Measurements from ENCODE around the gene MAP3K8. TPM values are rescaled to one million over a fixed set of nuclear protein-coding genes. Genes with fewer than 3 reads are reported as not detected.
A peak's percentile ranks its signal among the peaks of the same experiment; 100 is the strongest.

MAP3K8 gene
- total RNA-seq, 4 donors from 2014 or later = 44.7 to 74.1 (median 56.2) TPM

- no peaks in the 10 kb centered on the region for H3K36me3 ChIP-seq
- TF ChIP-seq CTCF (IDR thresholded peaks at IDR 0.05) = no peak
- no peak for TF ChIP-seq POLR2A (IDR thresholded peaks at IDR 0.05)
- TF ChIP-seq EP300 (IDR thresholded peaks at IDR 0.05) = no peak
- 89% methylated on average over 10 of the region's 10 CpGs for WGBS, 2 donors
- H3K27me3 ChIP-seq = no peaks in the 10 kb centered on the region
- H3K27ac ChIP-seq = no peak overlapping the region
- no peak for DNase-seq (ENCODE audit: low spot score in 2 of 2)
- peaks cover 0 to 20% (median 7%) of the 10 kb centered on the region in 4 donors for H3K4me1 ChIP-seq
- no peak overlapping the region for H3K4me3 ChIP-seq
- H3K9me3 ChIP-seq = no peaks in the 10 kb centered on the region
Measured at GRCh38 chr10:30503700-30504266, 69.8 kb downstream of the MAP3K8 start.

DNA sequence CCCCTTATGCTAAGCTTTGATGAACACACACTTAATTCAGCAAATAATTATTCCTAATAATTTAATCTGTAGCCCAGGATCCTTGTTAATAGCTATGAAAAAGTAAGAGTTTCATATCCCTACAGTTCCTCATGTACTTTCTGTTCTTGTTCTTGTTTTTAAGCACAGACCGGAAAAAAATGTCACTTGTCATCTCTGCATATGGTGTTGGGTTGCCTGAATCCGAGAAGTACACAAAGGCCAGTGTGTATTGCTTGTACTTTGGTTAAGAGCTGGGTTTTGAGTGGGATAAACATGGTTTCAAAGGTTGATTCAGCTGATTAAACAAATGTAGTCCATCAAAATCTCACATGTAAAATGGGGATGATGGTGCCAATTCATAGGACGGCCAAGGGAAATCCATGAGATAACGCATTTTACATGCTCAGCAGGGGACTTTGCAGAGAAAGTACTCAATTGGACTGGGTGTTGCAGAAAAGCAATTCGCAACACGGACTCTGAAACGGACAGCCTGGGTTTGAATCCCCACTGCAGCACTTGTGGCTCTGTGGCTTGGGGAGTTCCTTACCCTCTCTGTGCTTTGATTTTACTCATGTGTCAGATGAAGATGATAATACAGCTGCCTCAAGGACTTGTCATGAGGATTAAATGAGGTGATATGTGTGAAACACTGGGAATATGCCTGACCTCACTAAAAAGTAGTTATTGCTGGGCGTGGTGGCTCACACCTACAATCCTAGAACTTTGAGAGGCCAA lies 71.7 kb downstream of the MAP3K8 start:
- H3K36me3 ChIP-seq = no peaks in the 10 kb centered on the region
- 64 to 70% methylated on average over 8 of the region's 8 CpGs for WGBS, 2 donors
- H3K27ac ChIP-seq = peak overlapping the region in 3 of 4 donors; percentile 42 to 72 (median 54)
- no peak overlapping the region for H3K4me3 ChIP-seq
- no peaks in the 10 kb centered on the region for H3K27me3 ChIP-seq
- H3K4me1 ChIP-seq = peaks cover 0 to 28% (median 7%) of the 10 kb centered on the region in 4 donors
- TF ChIP-seq CTCF (IDR thresholded peaks at IDR 0.05) (no peak), POLR2A (IDR thresholded peaks at IDR 0.05) (no peak), EP300 (IDR thresholded peaks at IDR 0.05) (peak in 1 of 2 donors; percentile 70)
- H3K9me3 ChIP-seq = no peaks in the 10 kb centered on the region
- no peak for DNase-seq (ENCODE audit: low spot score in 2 of 2)

DNA sequence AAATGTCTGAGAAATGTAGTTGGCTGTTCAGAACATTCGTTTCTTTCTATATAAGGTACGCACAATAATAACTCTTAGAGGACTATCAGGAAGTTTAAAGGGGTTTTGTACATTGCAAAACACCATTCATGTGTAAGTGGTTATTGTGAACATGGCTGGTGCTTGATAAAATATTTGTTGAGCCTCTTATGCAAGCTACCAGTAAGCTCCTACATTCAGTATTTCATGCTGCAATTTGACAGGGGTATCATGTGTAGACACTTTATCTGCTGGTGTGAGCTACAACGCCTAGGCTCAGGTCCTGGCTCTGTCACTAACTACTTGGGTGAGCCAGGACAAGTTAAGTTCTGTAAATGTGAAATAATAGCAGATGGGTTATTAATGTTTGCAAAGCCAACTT lies 75.5 kb downstream of the MAP3K8 start:
- no peak for TF ChIP-seq EP300 (IDR thresholded peaks at IDR 0.05)
- TF ChIP-seq CTCF (IDR thresholded peaks at IDR 0.05) = no peak
- no peak for TF ChIP-seq POLR2A (IDR thresholded peaks at IDR 0.05)

GRCh38 chr10:30510184-30510931 lies 76.4 kb downstream of the MAP3K8 start:
- no peaks in the 10 kb centered on the region for H3K36me3 ChIP-seq
- no peaks in the 10 kb centered on the region for H3K9me3 ChIP-seq
- no peaks in the 10 kb centered on the region for H3K27me3 ChIP-seq
- peak in 1 of 2 donors; percentile 49 for DNase-seq (ENCODE audit: low spot score in 2 of 2)
- 58 to 62% methylated on average over 8 of the region's 8 CpGs for WGBS, 2 donors
- peaks cover 0 to 12% (median 5%) of the 10 kb centered on the region in 4 donors for H3K4me1 ChIP-seq
- peak overlapping the region in 2 of 4 donors; percentile 45 to 63 for H3K27ac ChIP-seq
- H3K4me3 ChIP-seq = no peak overlapping the region
- TF ChIP-seq CTCF (IDR thresholded peaks at IDR 0.05) (no peak), EP300 (IDR thresholded peaks at IDR 0.05) (peak in 1 of 2 donors; percentile 49)

More for the DNA sequence above, 75.5 kb downstream of the MAP3K8 start:
- Histone ChIP-seq H3K27ac (no peak overlapping the region), H3K4me1 (peaks cover 0 to 12% (median 5%) of the 10 kb centered on the region in 4 donors), H3K4me3 (no peak overlapping the region), H3K27me3 (no peaks in the 10 kb centered on the region), H3K9me3 (no peaks in the 10 kb centered on the region), H3K36me3 (no peaks in the 10 kb centered on the region)
- WGBS, 2 donors = 79 to 83% methylated on average over 3 of the region's 3 CpGs
- DNase-seq (ENCODE audit: low spot score in 2 of 2) = no peak

All from tibial nerve (tissue), 4 donors.